ENCODE results near the gene SOX13.
"Not testable (repeated sequence)": the region's sequence is repeated elsewhere in the genome, so short reads cannot be mapped to it uniquely, and the experiment has no call there.

Gene SOX13

DNA sequence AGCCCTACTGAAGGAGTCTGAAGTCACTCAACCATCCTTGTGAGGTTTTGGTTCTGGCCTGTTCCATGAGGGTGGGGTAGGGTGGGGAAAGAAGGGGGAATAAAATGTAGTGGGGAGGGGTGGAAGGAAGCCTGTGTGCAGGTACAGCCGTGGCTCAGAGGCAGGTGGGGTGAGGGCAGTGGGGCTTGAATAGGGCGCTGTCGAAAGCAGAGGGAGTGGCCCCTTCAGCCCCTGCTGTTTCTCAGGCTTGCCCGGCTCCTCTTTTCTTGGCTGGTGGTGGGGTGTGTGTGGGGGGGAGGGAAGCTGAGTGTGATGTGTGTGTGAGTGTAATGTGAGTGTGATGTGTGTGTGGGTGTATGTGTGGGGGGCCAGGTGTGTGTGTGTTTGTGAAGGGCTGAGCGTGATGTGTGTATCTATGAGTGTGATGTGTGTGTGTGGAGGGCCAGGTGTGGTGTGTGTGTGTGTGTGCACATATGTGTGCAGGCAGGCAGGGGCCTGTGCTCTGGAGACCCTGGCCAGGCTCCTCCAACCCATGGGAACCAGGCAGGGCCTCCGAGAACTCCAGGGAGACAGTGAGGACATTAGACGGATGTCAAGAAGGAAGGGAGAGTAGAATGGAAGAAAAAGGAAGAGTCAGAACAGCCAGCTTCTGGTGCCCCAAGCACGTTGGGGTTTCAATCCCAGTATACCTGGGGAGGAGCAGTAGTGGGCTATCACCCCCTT is 9.0 kb downstream of the SOX13 start:
- peaks cover 7% of the 10 kb centered on the region for H3K27me3 ChIP-seq
- H4K20me1 ChIP-seq, result no peaks in the 10 kb centered on the region
- no peaks in the 10 kb centered on the region for H3K36me3 ChIP-seq
- TF ChIP-seq Cebpa-rat (IDR thresholded peaks at IDR 0.05), result no peak
- H3K4me2 ChIP-seq, result no peak overlapping the region
- H3K27ac ChIP-seq, result no peak overlapping the region
- H3K9ac ChIP-seq, result no peak overlapping the region
- peaks cover 38% of the 10 kb centered on the region for H3K4me1 ChIP-seq
- no peak overlapping the region for H3K4me3 ChIP-seq
- H3K9me3 ChIP-seq, result no peaks in the 10 kb centered on the region

DNA sequence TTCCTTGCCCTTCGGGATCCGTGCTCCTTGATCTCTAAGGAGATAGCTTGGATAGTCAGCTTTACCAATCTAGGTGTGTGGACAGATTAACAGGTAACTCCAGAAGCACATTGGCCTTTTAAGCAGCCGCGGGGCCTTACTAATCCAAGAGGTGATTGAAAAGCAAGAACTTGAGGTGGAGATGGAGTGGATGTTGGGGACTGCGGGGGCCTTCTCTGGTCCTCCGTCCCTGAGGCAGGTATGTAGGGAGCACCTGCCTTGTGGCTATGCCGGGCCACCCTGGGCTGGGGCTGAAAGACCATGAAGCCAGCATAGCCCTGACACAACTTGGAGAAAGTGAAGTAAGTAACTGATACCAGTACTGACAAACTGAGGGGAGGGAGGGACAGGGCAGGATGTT is 10.6 kb downstream of the SOX13 start:
- Histone ChIP-seq H3K4me1 (peaks cover 31% of the 10 kb centered on the region), H3K4me3 (no peak overlapping the region)

DNA sequence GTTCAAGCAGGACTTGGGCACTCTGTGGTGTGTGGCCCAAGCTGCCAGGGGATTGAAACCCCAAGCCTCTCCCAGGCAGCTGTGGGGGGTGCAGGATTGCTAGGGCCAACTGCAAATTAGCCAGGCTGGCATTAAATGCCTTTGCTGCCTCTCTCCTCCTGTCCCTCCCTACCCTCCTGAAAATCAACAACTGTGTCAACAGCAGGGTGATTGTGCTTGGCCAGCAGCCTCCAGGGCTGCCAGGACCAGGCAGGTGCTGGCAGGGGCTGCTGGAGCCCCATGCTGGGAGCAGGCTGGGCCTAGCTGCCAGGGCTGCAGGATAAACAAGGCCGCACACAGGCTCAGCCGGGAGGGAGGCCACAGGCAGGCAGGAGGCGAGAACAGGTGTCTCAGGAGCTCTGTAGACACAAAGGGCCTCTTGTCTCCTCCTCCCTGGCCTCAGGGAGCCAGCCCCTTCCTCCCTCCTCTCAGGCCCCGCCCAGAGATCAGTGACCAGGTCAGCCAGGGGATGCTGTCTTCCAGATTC is 11.4 kb downstream of the SOX13 start:
- no peak overlapping the region for H3K9ac ChIP-seq
- no peaks in the 10 kb centered on the region for H4K20me1 ChIP-seq
- no peaks in the 10 kb centered on the region for H3K36me3 ChIP-seq
- H3K4me3 ChIP-seq, result no peak overlapping the region
- no peak overlapping the region for H3K4me2 ChIP-seq
- H3K4me1 ChIP-seq, result peaks cover 23% of the 10 kb centered on the region
- TF ChIP-seq Cebpa-rat (IDR thresholded peaks at IDR 0.05), result no peak
- H3K9me3 ChIP-seq, result no peaks in the 10 kb centered on the region
- H3K27me3 ChIP-seq, result no peaks in the 10 kb centered on the region
- H3K27ac ChIP-seq, result no peak overlapping the region

More for the DNA sequence above, 10.6 kb downstream of the SOX13 start:
- no peaks in the 10 kb centered on the region for H4K20me1 ChIP-seq
- H3K27ac ChIP-seq, result no peak overlapping the region
- no peaks in the 10 kb centered on the region for H3K27me3 ChIP-seq
- H3K36me3 ChIP-seq, result no peaks in the 10 kb centered on the region
- no peak for TF ChIP-seq Cebpa-rat (IDR thresholded peaks at IDR 0.05)
- no peaks in the 10 kb centered on the region for H3K9me3 ChIP-seq
- H3K9ac ChIP-seq, result no peak overlapping the region
- H3K4me2 ChIP-seq, result no peak overlapping the region

DNA sequence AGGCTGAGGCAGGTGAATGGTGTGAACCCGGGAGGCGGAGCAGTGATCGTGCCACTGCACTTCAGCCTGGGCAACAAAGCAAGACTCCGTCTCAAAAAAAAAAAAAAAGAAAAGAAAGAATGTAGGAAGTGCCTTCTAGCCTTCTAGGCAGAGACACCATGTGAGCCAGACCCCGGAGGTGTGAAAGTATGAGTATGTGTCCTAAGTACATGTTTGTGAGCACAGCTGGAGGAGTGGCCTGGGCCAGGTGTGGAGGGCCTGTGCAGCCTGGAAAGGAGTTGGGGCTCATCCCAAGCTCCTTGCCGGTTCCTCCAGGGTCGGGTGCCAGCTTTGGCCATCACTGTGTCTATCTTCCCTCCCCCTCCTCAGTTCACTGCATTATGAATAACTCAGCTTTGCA is 13.0 kb downstream of the SOX13 start:
- Histone ChIP-seq H3K4me1 (peaks cover 7% of the 10 kb centered on the region), H3K36me3 (no peaks in the 10 kb centered on the region), H3K4me2 (no peak overlapping the region), H4K20me1 (no peaks in the 10 kb centered on the region), H3K27me3 (no peaks in the 10 kb centered on the region), H3K9me3 (no peaks in the 10 kb centered on the region), H3K4me3 (no peak overlapping the region), H3K9ac (no peak overlapping the region), H3K27ac (no peak overlapping the region)
- no peak for TF ChIP-seq Cebpa-rat (IDR thresholded peaks at IDR 0.05)

DNA sequence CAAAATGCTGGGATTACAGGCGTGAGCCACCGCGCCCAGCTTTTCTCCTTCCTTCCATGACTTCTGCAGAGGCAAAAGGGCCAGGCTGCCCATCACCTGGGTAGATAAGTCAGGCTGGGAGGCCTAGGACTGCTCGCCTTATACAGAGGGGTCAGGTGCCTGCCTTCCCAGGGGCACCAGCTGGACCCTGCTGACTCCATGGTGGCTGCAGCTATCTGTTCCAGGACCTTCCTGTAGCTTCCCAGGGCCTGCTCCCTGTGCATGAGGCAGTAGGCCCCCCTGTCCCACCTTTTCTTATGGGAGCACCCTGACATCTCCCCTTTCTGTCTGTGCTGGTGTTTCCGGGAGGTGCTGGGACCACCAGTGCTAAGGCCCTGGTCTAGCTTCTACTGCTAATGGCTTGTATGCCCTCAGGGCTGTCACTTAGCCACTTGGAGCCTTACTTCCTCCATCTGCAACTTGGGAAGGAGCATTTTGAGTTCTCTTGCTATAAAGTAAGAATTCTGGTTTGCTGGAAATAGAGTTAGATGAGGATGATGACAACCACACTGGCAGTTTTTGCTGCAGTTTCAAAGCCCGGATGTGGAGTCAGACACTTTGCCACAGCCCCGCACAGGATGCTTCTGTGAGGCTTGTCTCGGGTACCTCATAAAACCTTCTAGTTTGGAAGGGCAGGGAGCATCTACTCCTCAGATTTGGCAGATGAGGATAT is 14.4 kb downstream of the SOX13 start:
- Histone ChIP-seq H3K27ac (no peak overlapping the region), H3K4me1 (no peaks in the 10 kb centered on the region)

DNA sequence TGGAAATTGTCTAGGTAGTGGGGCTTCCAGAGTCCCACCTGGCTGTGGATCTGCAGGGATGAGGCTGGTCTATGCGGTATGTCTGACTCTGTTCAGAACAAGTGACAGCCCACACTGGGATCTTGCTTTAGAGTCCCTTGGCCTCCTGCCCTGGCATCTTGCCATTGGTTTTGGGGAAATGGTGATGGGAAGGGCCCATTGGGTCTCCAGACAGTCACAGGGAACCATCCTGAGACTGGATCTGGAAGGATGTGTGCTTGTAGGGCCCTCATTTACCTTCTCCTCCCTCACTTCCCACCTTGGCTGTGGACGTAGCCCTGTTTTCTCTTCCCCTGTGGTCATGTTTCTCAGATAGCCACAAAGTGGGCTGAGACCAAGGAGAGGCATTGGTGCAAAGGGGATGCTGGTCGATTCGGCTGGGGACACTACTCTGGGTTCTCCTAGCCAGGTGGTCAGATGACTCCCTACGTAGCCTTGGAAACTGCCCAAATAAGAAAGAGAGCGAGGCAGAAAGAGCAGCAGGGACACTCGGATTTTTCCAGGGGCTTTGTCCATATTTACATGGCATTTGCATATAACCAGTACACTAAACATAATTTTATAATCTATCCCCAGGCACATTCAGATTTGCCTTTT is 15.1 kb downstream of the SOX13 start:
- H3K4me3 ChIP-seq, result no peak overlapping the region
- H3K4me2 ChIP-seq, result no peak overlapping the region
- no peaks in the 10 kb centered on the region for H3K9me3 ChIP-seq
- no peak for TF ChIP-seq Cebpa-rat (IDR thresholded peaks at IDR 0.05)
- H3K9ac ChIP-seq, result no peak overlapping the region
- no peak overlapping the region for H3K27ac ChIP-seq
- no peaks in the 10 kb centered on the region for H3K4me1 ChIP-seq
- H3K27me3 ChIP-seq, result no peaks in the 10 kb centered on the region
- H4K20me1 ChIP-seq, result no peaks in the 10 kb centered on the region
- H3K36me3 ChIP-seq, result no peaks in the 10 kb centered on the region

More for the DNA sequence above, 14.4 kb downstream of the SOX13 start:
- Histone ChIP-seq H3K36me3 (no peaks in the 10 kb centered on the region), H3K27me3 (no peaks in the 10 kb centered on the region), H3K4me3 (no peak overlapping the region), H3K9me3 (no peaks in the 10 kb centered on the region), H3K4me2 (no peak overlapping the region), H4K20me1 (no peaks in the 10 kb centered on the region), H3K9ac (no peak overlapping the region)
- TF ChIP-seq Cebpa-rat (IDR thresholded peaks at IDR 0.05), result no peak

DNA sequence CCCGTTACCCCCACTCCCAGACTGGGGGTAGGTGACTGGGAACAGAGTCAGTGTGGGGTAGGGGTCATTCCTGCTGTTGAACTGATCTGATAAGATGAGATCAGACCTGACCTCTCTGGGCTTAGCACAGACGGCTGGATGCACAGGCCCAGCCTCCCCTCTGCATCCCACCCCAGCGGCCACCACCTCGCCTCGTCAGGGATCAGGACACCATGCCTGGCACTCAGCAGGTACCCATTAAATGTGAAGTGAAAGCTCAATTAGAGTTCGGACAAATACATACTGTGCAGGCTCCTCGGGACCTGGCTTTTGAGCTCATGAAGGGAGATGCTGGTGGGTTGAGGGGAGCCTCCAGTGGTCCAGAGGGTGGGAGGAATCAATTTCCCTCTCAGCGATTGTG is 15.7 kb downstream of the SOX13 start:
- Histone ChIP-seq H3K9ac (no peak overlapping the region), H3K27me3 (no peaks in the 10 kb centered on the region), H3K4me3 (no peak overlapping the region), H4K20me1 (no peaks in the 10 kb centered on the region), H3K9me3 (no peaks in the 10 kb centered on the region), H3K27ac (no peak overlapping the region), H3K4me1 (no peaks in the 10 kb centered on the region), H3K36me3 (no peaks in the 10 kb centered on the region), H3K4me2 (no peak overlapping the region)
- no peak for TF ChIP-seq Cebpa-rat (IDR thresholded peaks at IDR 0.05)

DNA sequence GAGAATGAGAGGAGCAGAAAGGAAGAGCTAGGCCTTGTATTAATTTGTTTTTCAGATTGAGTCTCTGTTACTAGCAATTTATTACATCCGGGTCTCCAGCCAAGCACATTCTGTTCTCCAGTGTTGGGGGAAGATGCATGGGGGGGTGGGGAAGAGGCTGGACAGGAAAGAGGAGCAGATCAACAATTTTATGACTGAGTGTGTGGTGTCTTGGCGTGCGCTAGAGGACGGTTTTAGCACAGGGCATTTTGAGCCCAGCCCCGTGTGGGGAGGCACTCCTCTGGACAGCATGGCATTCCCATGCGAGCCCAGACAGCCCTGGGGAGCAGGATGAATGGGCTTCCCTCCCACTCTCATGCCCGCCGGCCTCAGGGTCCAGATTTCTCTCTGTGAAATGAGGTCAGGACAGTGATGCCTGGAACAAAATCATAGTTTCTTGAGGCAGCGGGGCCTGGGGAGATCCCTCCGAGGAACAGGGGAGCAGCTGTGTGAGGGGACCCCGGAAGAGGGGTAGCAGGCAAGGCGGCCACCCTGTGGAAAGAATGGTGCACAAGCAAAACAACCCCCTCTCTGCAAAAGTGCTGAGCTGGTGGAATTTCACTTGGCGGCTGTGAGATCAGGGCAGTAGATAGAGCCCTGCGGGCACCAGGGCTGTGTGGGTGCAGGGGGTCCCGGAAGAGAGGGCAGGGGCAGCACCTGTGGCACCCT is 16.3 kb downstream of the SOX13 start:
- no peak overlapping the region for H3K4me3 ChIP-seq
- no peaks in the 10 kb centered on the region for H3K9me3 ChIP-seq
- H3K9ac ChIP-seq, result no peak overlapping the region
- no peaks in the 10 kb centered on the region for H3K36me3 ChIP-seq
- H3K27ac ChIP-seq, result no peak overlapping the region
- no peaks in the 10 kb centered on the region for H3K27me3 ChIP-seq
- no peak for TF ChIP-seq Cebpa-rat (IDR thresholded peaks at IDR 0.05)
- no peak overlapping the region for H3K4me2 ChIP-seq
- peaks cover under 1% of the 10 kb centered on the region; the same call in 1 of the 2 replicates for H3K4me1 ChIP-seq
- H4K20me1 ChIP-seq, result no peaks in the 10 kb centered on the region

DNA sequence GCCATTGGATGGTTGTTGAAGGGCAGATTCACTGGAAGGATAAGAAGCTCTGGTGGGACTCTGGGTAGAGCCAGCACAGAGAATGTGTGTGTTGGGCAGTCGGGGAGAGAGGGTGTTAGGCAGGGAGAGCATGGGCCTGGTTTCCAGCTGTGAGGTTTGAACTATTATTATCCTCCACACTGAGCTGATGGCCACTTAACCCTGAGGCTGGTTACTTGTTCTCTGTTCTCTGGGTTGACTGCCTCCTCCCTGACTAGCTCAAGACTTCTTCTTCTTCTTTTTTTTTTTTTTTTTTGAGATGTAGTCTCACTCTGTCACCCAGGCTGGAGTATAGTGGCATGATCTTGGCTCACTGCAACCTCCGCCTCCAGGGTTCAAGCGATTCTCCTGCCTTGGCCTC is 17.2 kb downstream of the SOX13 start:
- H3K4me1 ChIP-seq, result not testable (repeated sequence)

More for the DNA sequence above, 17.2 kb downstream of the SOX13 start:
- H3K27me3 ChIP-seq, H3K4me2 ChIP-seq, H4K20me1 ChIP-seq, H3K9ac ChIP-seq, H3K36me3 ChIP-seq, H3K4me3 ChIP-seq, H3K9me3 ChIP-seq, H3K27ac ChIP-seq: not testable (repeated sequence)
